Kidney (tissue), 14 donors: ENCODE measurements around the gene PEX12. TPM values are rescaled to one million over a fixed set of nuclear protein-coding genes. Genes with fewer than 3 reads are reported as not detected.

ENCODE experiments used
- DNase-seq, 5 donors: peaks; one replicate each; pipeline ENCODE4 v3.0.0-alpha.2; 2013 to 2020
- FAIRE-seq: peaks from 2 replicates; lab custom pipeline; 2012; peaks lifted over from hg19 to GRCh38; lab: Jason Lieb, UNC
- H3K27ac ChIP-seq, 2 donors: one replicate each; pipeline ENCODE4 v1.7.0; 2013; ENCODE audit warnings: low read depth in 2 of 2, low read length in 2 of 2, inconsistent platforms in 1 of 2
- H3K27me3 ChIP-seq: one replicate; pipeline ENCODE4 v1.7.1; 2013; ENCODE audit warnings: low read length, inconsistent platforms; ENCODE audit not compliant: control insufficient read depth, insufficient read depth
- H3K36me3 ChIP-seq, 3 donors: one replicate each; pipeline versions ENCODE4 v1.7.0 to v1.7.1; 2013; ENCODE audit warnings: low read length in 3 of 3, control low read depth in 1 of 3, inconsistent platforms in 1 of 3; ENCODE audit not compliant: insufficient read depth in 3 of 3, control insufficient read depth in 2 of 3
- H3K4me1 ChIP-seq, 3 donors: one replicate each; pipeline versions ENCODE4 v1.7.0 to v1.7.1; 2013; ENCODE audit warnings: low read length in 3 of 3, inconsistent platforms in 1 of 3, low read depth in 1 of 3; ENCODE audit not compliant: control insufficient read depth in 2 of 3, insufficient read depth in 2 of 3
- H3K4me3 ChIP-seq, 3 donors: one replicate each; pipeline versions ENCODE4 v1.7.0 to v1.8.1; 2013; ENCODE audit warnings: low read length in 3 of 3, control low read depth in 1 of 3, inconsistent platforms in 1 of 3
- H3K9ac ChIP-seq, 3 donors: one replicate each; pipeline versions ENCODE4 v1.7.0 to v1.7.1; 2013; ENCODE audit warnings: low read length in 3 of 3, control low read depth in 1 of 3, inconsistent platforms in 1 of 3
- H3K9me3 ChIP-seq, 3 donors: one replicate each; pipeline versions ENCODE4 v1.7.0 to v1.7.1; 2013; ENCODE audit warnings: low read length in 3 of 3, control low read depth in 1 of 3, inconsistent platforms in 1 of 3; ENCODE audit not compliant: control insufficient read depth in 2 of 3, insufficient read depth in 1 of 3
- CTCF ChIP-seq: IDR thresholded peaks from 3 replicates; pipeline ENCODE4 v1.5.1; 2012; ENCODE audit warnings: mild to moderate bottlenecking, moderate library complexity, borderline replicate concordance; ENCODE audit not compliant: insufficient read depth; ENCODE audit errors: extremely low read depth
- intact Hi-C: fragments of 100-400 bp; cut with DNase I; formaldehyde crosslinking; loops from one replicate; pipeline ENCODE4 v1.11.1; 2022
- polyA plus RNA-seq: library from polyadenylated mRNA; stranded (reverse); fragments of 350-450 nt; fragmentation: Illumina TruSeq; extraction: RNeasy Lipid Tissue Mini Kit (QIAGEN cat#74804); gene quantifications from one replicate; pipeline ENCODE4 v1.2.3, GENCODE V29; 2014; ENCODE audit warnings: low read depth, low replicate concordance; ENCODE audit not compliant: insufficient read depth
- total RNA-seq: library from RNA; stranded (reverse); fragmentation: NEBNext Ultra II Directional; extraction: Animal tissue kit (Norgen Biotek cat#: 25700); gene quantifications from one replicate; pipeline ENCODE4 v1.2.1, GENCODE V29; 2021
- donor health status: control.
- donor health status: control.
- donor health status: control.
- donor health status: control.
- donor health status: control.
- donor health status: DM: yes; HTN: yes; CAD: no.
- donor health status: Normal renal cell carcinoma (clear cell type).

PEX12 gene
- total and polyA plus RNA-seq, 2 donors from 2014 or later = 6.5 to 6.6 TPM

- no peak for DNase-seq
- intact Hi-C loops = no loop called here
- no peak overlapping the region for H3K27ac ChIP-seq
- H3K9me3 ChIP-seq = no peaks in the 10 kb centered on the region
- H3K27me3 ChIP-seq = no peaks in the 10 kb centered on the region
- no peak overlapping the region for H3K9ac ChIP-seq
- no peak for TF ChIP-seq CTCF
- H3K4me1 ChIP-seq = no peaks in the 10 kb centered on the region
- no peak overlapping the region for H3K4me3 ChIP-seq
- FAIRE-seq = no peak
- H3K36me3 ChIP-seq = no peaks in the 10 kb centered on the region
Measured at GRCh38 chr17:35559495-35560210, 18.7 kb downstream of the PEX12 start.

- no peak for TF ChIP-seq CTCF
- no peak for DNase-seq
- Histone ChIP-seq H3K9ac (no peak overlapping the region), H3K36me3 (no peaks in the 10 kb centered on the region), H3K27me3 (no peaks in the 10 kb centered on the region), H3K9me3 (no peaks in the 10 kb centered on the region), H3K27ac (no peak overlapping the region), H3K4me3 (no peak overlapping the region), H3K4me1 (no peaks in the 10 kb centered on the region)
- intact Hi-C loops = no loop called here
- no peak for FAIRE-seq
Measured at GRCh38 chr17:35557353-35557752, 21.0 kb downstream of the PEX12 start.

- Histone ChIP-seq H3K36me3 (no peaks in the 10 kb centered on the region), H3K27me3 (no peaks in the 10 kb centered on the region), H3K9ac (no peak overlapping the region), H3K9me3 (no peaks in the 10 kb centered on the region), H3K27ac (no peak overlapping the region), H3K4me1 (no peaks in the 10 kb centered on the region), H3K4me3 (no peak overlapping the region)
- FAIRE-seq (no peak), DNase-seq (no peak)
- TF ChIP-seq CTCF = no peak
- intact Hi-C loops = no loop called here
Measured at GRCh38 chr17:35555691-35556090, 22.7 kb downstream of the PEX12 start.
